GM13977 (cell line): ENCODE results near the gene CERK.

ENCODE experiments used
- DNase-seq: peaks from one replicate; pipeline ENCODE4 v3.0.0; 2012; ENCODE audit warnings: low spot score
- CTCF ChIP-seq: IDR thresholded peaks from 2 replicates; pipeline ENCODE4 v1.5.1; 2012; ENCODE audit warnings: mild to moderate bottlenecking, control low read depth; ENCODE audit not compliant: insufficient read depth; ENCODE audit errors: extremely low read depth, missing control alignments
- in situ Hi-C: fragments of 300-500 bp; cut with MboI; formaldehyde crosslinking; loops from one replicate; pipeline ENCODE4 v1.12.0; 2022; ENCODE audit warnings: low sequenced_read_pairs, low pct_unique_long_range_greater_than_20kb, mixed read lengths, inconsistent platforms; ENCODE audit not compliant: unreplicated experiment

The CERK gene

GRCh38 chr22:46777609-46777970 lies 39.5 kb upstream of the CERK start:
- in situ Hi-C loops: no loop called here
- no peak for TF ChIP-seq CTCF
- DNase-seq: peak; percentile 50

GRCh38 chr22:46776876-46777608 lies 39.0 kb upstream of the CERK start:
- in situ Hi-C loops: no loop called here
- TF ChIP-seq CTCF: no peak
- no peak for DNase-seq

- DNase-seq: no peak
- in situ Hi-C loops: no loop called here
- TF ChIP-seq CTCF: no peak
These were observed 38.1 kb upstream of the CERK start for GRCh38 chr22:46775850-46776826.

GRCh38 chr22:46774980-46775849 lies 37.2 kb upstream of the CERK start:
- no peak for DNase-seq
- TF ChIP-seq CTCF: no peak
- in situ Hi-C loops: no loop called here

- no peak for DNase-seq
- in situ Hi-C loops: no loop called here
- TF ChIP-seq CTCF: no peak
These were observed 36.4 kb upstream of the CERK start for GRCh38 chr22:46774253-46774979.
